Measurements from ENCODE around the gene TEX48.

DNA sequence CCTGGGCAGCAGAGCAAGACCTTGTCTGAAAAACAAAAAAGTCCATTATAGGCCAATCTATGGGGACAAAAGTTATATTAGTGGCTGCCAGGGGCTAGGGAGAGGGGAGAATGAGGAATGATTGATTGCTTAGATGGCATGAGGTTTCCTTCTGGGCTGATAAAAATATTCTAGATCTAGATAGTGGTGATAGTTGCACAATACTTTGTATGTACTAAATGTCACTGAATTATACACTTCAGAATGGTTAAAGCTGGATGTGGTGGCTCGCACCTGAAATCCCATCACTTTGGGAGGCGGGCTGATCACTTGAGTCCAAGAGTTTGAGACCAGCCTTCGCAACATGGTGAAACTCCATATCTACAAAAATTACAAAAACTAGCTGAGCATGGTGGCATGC lies 42.8 kb upstream of the TEX48 start:
- no peak for TF ChIP-seq POLR2A (IDR thresholded peaks at IDR 0.05)
- TF ChIP-seq, protein P1, sequence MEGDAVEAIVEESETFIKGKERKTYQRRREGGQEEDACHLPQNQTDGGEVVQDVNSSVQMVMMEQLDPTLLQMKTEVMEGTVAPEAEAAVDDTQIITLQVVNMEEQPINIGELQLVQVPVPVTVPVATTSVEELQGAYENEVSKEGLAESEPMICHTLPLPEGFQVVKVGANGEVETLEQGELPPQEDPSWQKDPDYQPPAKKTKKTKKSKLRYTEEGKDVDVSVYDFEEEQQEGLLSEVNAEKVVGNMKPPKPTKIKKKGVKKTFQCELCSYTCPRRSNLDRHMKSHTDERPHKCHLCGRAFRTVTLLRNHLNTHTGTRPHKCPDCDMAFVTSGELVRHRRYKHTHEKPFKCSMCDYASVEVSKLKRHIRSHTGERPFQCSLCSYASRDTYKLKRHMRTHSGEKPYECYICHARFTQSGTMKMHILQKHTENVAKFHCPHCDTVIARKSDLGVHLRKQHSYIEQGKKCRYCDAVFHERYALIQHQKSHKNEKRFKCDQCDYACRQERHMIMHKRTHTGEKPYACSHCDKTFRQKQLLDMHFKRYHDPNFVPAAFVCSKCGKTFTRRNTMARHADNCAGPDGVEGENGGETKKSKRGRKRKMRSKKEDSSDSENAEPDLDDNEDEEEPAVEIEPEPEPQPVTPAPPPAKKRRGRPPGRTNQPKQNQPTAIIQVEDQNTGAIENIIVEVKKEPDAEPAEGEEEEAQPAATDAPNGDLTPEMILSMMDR (IDR thresholded peaks at IDR 0.05), result no peak

All from lower leg skin (tissue), 3 donors.